OCI-LY7 (cell line): ENCODE measurements around the gene ACBD6.

Experiments
- CTCF ChIP-seq: fragments of 200-600 bp; sonication (generic); conservative IDR thresholded peaks from 2 replicates; pipeline ENCODE4 v1.5.1; 2014; ENCODE audit warnings: mild to moderate bottlenecking, antibody characterized with exemption, low read length, moderate library complexity, mixed read lengths
- EZH2phosphoT487 ChIP-seq: fragments of 200-600 bp; sonication (generic); IDR thresholded peaks from 2 replicates; pipeline ENCODE4 v1.6.1; 2018; ENCODE audit warnings: low read depth, borderline replicate concordance, mild to moderate bottlenecking, mixed run types, antibody characterized with exemption, low read length, moderate library complexity, mixed read lengths

GRCh38 chr1:180278194-180278515 lies 224.2 kb downstream of the ACBD6 start:
- no peak for TF ChIP-seq CTCF
- TF ChIP-seq EZH2phosphoT487: no peak
